A549 (cell line): Measurements from ENCODE around the gene BUD31. TPM values are rescaled to one million over a fixed set of nuclear protein-coding genes. Genes with fewer than 3 reads are reported as not detected.

ENCODE experiments used
- ATAC-seq, 2 experiments: fragments of 200-7000 bp in 1 of 2; fragments of >200 bp in 1 of 2; cut with Nextera tagmentation in 1 of 2; cut with Tn5 transposase in 1 of 2; 3 replicates each; pipeline versions ENCODE4 v1.8.0 to v1.9.1; 2018 to 2020; ENCODE audit warnings: mild to moderate bottlenecking in 1 of 2, moderate library complexity in 1 of 2
- CTCF ChIA-PET: fragments of 300-600 bp; sonication (Branson Sonifier 250); formaldehyde crosslinking; extraction: SDS; loops from one replicate; lab custom pipeline; 2021; ENCODE audit warnings: antibody characterized with exemption, inconsistent platforms; lab: Yijun Ruan, JAX
- POLR2A ChIA-PET: fragments of 350-600 bp; formaldehyde crosslinking; extraction: SDS; loops from one replicate; lab custom pipeline; 2021; ENCODE audit warnings: antibody characterized with exemption, inconsistent platforms; lab: Yijun Ruan, JAX
- DNase-seq, 2 experiments: peaks; one replicate each; pipeline versions ENCODE4 v3.0.0 to v3.0.0-alpha.2; 2011 to 2016; ENCODE audit warnings: low read depth in 1 of 2, low spot score in 1 of 2
- FAIRE-seq: peaks from 2 replicates; lab custom pipeline; 2011; peaks lifted over from hg19 to GRCh38; lab: Jason Lieb, UNC
- H3K27ac ChIP-seq, 2 experiments: fragments of >200 bp; sonication (Bioruptor Twin); formaldehyde crosslinking; 3 replicates each; pipeline ENCODE4 v1.5.1; 2016 to 2017
- H3K4me1 ChIP-seq: fragments of >200 bp; sonication (Bioruptor Twin); formaldehyde crosslinking; 3 replicates; pipeline ENCODE4 v1.6.1; 2016
- H3K4me2 ChIP-seq: fragments of >200 bp; sonication (Bioruptor Twin); formaldehyde crosslinking; 3 replicates; pipeline ENCODE4 v1.6.1; 2016
- H3K4me3 ChIP-seq: fragments of >200 bp; sonication (Bioruptor Twin); formaldehyde crosslinking; 3 replicates; pipeline ENCODE4 v1.5.1; 2016
- H3K9me3 ChIP-seq: fragments of >200 bp; sonication (Bioruptor Twin); formaldehyde crosslinking; 3 replicates; pipeline ENCODE4 v1.6.1; 2016
- CBX2 ChIP-seq: fragments of 200-600 bp; sonication (generic); IDR thresholded peaks from 2 replicates; pipeline ENCODE4 v1.6.1; 2016; ENCODE audit warnings: low read depth, mild to moderate bottlenecking, borderline replicate concordance
- CBX8 ChIP-seq: fragments of 200-600 bp; sonication (generic); IDR thresholded peaks from 2 replicates; pipeline ENCODE4 v1.6.1; 2016
- CHD4 ChIP-seq: fragments of 200-600 bp; sonication (generic); IDR thresholded peaks from 2 replicates; pipeline ENCODE4 v1.6.1; 2016; ENCODE audit warnings: antibody characterized with exemption, mild to moderate bottlenecking, borderline replicate concordance
- EHMT2 ChIP-seq: fragments of 200-600 bp; sonication (generic); IDR thresholded peaks from 2 replicates; pipeline ENCODE4 v1.6.1; 2016; ENCODE audit warnings: antibody characterized with exemption, low read depth, mild to moderate bottlenecking, moderate library complexity
- ESRRA ChIP-seq: fragments of 150-350 bp; IDR thresholded peaks from 2 replicates; pipeline ENCODE4 v1.6.1; 2014; ENCODE audit warnings: mild to moderate bottlenecking, low read length, borderline replicate concordance
- FOSL2 ChIP-seq, 2 experiments: fragments of 450-650 bp in 1 of 2; fragments of >200 bp in 1 of 2; sonication (Bioruptor Twin) in 1 of 2; formaldehyde crosslinking; IDR thresholded peaks; 2 replicates each; pipeline versions ENCODE4 v1.5.0 to v1.6.1; 2016 to 2020; ENCODE audit warnings: mild to moderate bottlenecking in 1 of 2, moderate library complexity in 1 of 2
- GATA3 ChIP-seq: IDR thresholded peaks from 2 replicates; pipeline ENCODE4 v1.6.1; 2012; ENCODE audit warnings: borderline replicate concordance
- HOXA7 ChIP-seq: fragments of 250-450 bp; sonication (Bioruptor Pico); IDR thresholded peaks from 2 replicates; pipeline ENCODE4 v1.5.0; 2020; ENCODE audit warnings: mild to moderate bottlenecking, moderate library complexity
- JUNB ChIP-seq: fragments of >200 bp; sonication (Bioruptor Twin); formaldehyde crosslinking; IDR thresholded peaks from 2 replicates; pipeline ENCODE4 v1.6.1; 2016
- MAFK ChIP-seq: fragments of 450-650 bp; IDR thresholded peaks from 2 replicates; pipeline ENCODE4 v1.6.1; 2014; ENCODE audit not compliant: partially characterized antibody
- MAZ ChIP-seq: fragments of 150-350 bp; IDR thresholded peaks from 2 replicates; pipeline ENCODE4 v1.6.1; 2014; ENCODE audit warnings: antibody characterized with exemption, low read depth, low read length, borderline replicate concordance
- MYC ChIP-seq: IDR thresholded peaks from 2 replicates; pipeline ENCODE4 v1.6.1; 2012; ENCODE audit warnings: mild to moderate bottlenecking, inconsistent platforms, low read length, improper control_type of control experiment, borderline replicate concordance
- NFE2L2 ChIP-seq: fragments of 150-350 bp; conservative IDR thresholded peaks from 2 replicates; pipeline ENCODE4 v1.6.1; 2014; ENCODE audit warnings: low read length
- PHF8 ChIP-seq: fragments of 200-600 bp; sonication (generic); IDR thresholded peaks from 2 replicates; pipeline ENCODE4 v1.6.1; 2016; ENCODE audit warnings: low read depth, mild to moderate bottlenecking, antibody characterized with exemption, moderate library complexity, borderline replicate concordance
- POLR2AphosphoS2 ChIP-seq: conservative IDR thresholded peaks from 2 replicates; pipeline ENCODE4 v1.6.1; 2012; ENCODE audit warnings: low read length, improper control_type of control experiment, inconsistent platforms
- RCOR1 ChIP-seq: fragments of 150-350 bp; IDR thresholded peaks from 2 replicates; pipeline ENCODE4 v1.6.1; 2014; ENCODE audit warnings: antibody characterized with exemption, low read length, low read depth
- TP53 ChIP-seq: fragments of 250-450 bp; sonication (Bioruptor Pico); IDR thresholded peaks from 2 replicates; pipeline ENCODE4 v1.5.0; 2021; ENCODE audit warnings: mild to moderate bottlenecking, moderate library complexity
- ZNF302 ChIP-seq: fragments of 250-450 bp; sonication (Bioruptor Pico); IDR thresholded peaks from 2 replicates; pipeline ENCODE4 v1.9.0; 2021; ENCODE audit warnings: inconsistent platforms, mild to moderate bottlenecking, moderate library complexity
- WGBS: methylation state at CpG from one replicate; pipeline ENCODE4 v1.1.6; 2017; ENCODE audit errors: missing lambda C conversion rate; 5-methylcytosine and 5-hydroxymethylcytosine counted together
- polyA plus RNA-seq, 4 experiments: library from polyadenylated mRNA; depleted of rRNA in 3 of 4; stranded (reverse); fragments of >200 nt; fragmentation: RNase III in 1 of 4; extraction: RNeasy Plus Mini Kit Qiagen cat#74134 plus additional on column Dnase treatment in 1 of 4; gene quantifications; 2 replicates in 3 of 4; 3 replicates in 1 of 4; pipeline ENCODE4 v1.2.3, GENCODE V29; 2011 to 2017
- TF ChIP-seq, protein P1 (sequence below): IDR thresholded peaks from 2 replicates; pipeline ENCODE4 v1.6.1; 2012; ENCODE audit warnings: low read depth, borderline replicate concordance
- TF ChIP-seq, protein P2 (sequence below): fragments of 250-450 bp; sonication (Bioruptor Pico); IDR thresholded peaks from 2 replicates; pipeline ENCODE4 v1.5.0; 2020; ENCODE audit warnings: low read depth, mild to moderate bottlenecking, moderate library complexity
- TF ChIP-seq, protein P3 (sequence below): fragments of >200 bp; sonication (Bioruptor Twin); formaldehyde crosslinking; IDR thresholded peaks from 3 replicates; pipeline ENCODE4 v1.6.1; 2016
- TF ChIP-seq, protein P4 (sequence below): IDR thresholded peaks from 2 replicates; pipeline ENCODE4 v1.6.1; 2012
- TF ChIP-seq, protein P5 (sequence below): fragments of >200 bp; sonication (Bioruptor Twin); formaldehyde crosslinking; IDR thresholded peaks from 2 replicates; pipeline ENCODE4 v1.6.1; 2016
- TF ChIP-seq, protein P6 (sequence below): IDR thresholded peaks from 2 replicates; pipeline ENCODE4 v1.6.1; 2012

The BUD31 gene
- polyA plus RNA-seq, 2 of the 4 experiments (the other 2 are of a cell fraction): 96.5 to 105 TPM

DNA sequence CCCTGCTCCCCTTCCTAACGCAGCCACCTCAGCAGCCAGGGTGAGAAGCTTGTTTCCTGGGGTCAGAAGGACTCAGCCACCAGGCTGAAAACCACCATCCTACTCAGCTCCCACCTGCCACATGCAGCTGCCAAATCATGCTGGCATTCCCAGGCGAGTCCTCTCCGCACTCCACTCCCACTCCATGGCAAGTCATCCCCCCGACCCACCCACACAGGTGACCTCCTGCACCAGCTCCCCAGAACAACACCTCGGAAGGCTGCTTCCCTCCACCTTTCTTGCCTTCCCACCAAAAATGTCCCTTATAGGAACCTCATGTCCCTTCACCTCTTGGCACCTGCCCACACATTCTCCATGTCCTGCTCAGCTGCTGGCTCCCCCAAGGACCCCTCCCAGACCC lies 5.0 kb upstream of the BUD31 start:
- 96% methylated on average over 5 of the region's 5 CpGs for WGBS
- DNase-seq: no peak
- no peak for TF ChIP-seq CHD4
- POLR2A ChIA-PET: interaction anchor here (0.6 kb wide), 1 partner anchor 68 kb away, joined by 5 read pairs; no protein-coding TSS in a partner anchor
- Histone ChIP-seq H3K27ac (no peak overlapping the region), H3K4me3 (no peak overlapping the region), H3K4me2 (no peak overlapping the region), H3K9me3 (no peaks in the 10 kb centered on the region), H3K4me1 (peaks cover 21% of the 10 kb centered on the region; the same call in 2 of the 3 replicates)
- no peak for FAIRE-seq
- no peak for ATAC-seq
- CTCF ChIA-PET: interaction anchor here (1.0 to 1.4 kb wide), 2 partner anchors 10 to 12 kb away, joined by 3 to 5 read pairs; no protein-coding TSS in a partner anchor

DNA sequence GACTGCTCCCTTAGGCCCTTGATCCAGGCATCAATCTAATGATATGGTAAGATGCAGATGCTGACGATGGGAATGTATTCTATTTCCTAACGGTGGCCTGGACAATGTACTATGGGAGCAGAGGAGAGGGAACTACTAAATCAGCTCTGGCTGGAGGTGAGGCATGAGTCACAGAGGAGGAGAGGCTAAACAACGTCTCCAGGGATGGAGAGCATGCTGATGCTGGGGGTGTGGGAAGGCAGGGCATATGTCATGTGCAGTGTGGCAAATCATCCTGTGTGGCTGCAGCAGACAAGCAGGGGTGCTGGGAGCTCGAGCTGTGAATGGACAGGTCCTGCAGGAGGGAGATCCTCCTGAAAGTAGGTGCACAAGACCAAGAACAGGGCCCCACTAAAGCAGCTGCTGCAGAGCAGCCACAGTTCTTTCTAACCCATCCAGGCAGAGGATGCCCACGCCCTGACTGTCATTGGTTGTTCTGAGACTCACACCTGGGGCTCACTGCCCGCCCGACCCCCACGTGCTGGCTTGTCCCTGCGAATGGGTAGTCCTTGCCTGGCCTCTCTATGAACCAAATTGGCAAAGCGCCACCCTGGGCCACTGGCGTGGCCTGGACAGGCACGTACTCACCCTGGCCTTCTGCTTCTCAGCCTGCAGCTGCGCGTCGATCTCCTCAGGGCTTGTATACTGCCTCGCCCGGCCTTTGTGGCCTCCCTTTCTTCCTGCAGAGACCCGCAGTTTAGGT lies 4.4 kb upstream of the BUD31 start:
- H3K4me3 ChIP-seq: no peak overlapping the region
- ATAC-seq: no peak
- ChIA-PET POLR2A (no interaction called here), CTCF (interaction anchor here (1.0 to 1.4 kb wide), 2 partner anchors 9 to 12 kb away, joined by 3 to 5 read pairs; no protein-coding TSS in a partner anchor)
- H3K27ac ChIP-seq: no peak overlapping the region
- no peak overlapping the region for H3K4me2 ChIP-seq
- H3K9me3 ChIP-seq: no peaks in the 10 kb centered on the region
- H3K4me1 ChIP-seq: peaks cover 21% of the 10 kb centered on the region; the same call in 2 of the 3 replicates
- 90% methylated on average over 18 of the region's 18 CpGs for WGBS
- DNase-seq: no peak
- TF ChIP-seq CHD4 (no peak), POLR2AphosphoS2 (0 out of 2 replicates have a peak, but pooled peaks have one; percentile 70)
- FAIRE-seq: no peak

DNA sequence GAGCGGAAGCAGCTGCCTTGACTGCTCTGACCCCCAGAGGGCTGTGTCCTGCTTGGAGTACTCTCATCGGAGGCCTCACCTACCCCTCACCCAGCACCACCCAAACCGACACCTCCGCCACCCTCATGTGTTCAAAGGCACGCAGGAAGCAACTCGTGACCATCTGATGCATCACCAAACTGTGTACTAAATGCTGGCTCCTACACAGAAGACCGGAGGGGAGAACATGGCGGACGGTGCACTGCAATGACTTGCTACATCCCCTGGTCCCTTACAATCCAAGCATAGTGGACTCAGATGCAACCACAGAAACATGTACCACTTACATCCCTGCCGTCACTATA lies 3.8 kb upstream of the BUD31 start:
- 91% methylated on average over 10 of the region's 10 CpGs for WGBS
- POLR2A ChIA-PET: no interaction called here
- H3K4me2 ChIP-seq: no peak overlapping the region

DNA sequence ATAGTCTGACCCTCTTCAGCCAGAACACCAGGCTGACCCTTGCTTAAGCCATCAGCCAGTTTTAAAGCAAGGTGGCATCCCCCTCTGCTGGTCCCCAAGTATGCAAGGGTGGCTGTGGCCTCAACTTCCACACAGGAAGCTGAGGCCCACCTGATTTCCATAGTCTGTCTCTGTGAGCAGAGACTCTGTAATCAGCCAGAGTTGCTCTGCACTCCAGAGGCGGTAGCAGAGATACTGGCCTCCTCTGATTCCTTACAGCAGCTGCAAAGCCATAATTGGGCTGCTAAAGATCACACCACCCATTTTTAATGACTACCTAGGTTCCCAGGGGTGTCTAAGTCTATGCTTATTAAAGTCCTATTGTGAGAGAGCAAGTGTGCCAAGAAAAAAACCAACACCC lies 2.2 kb upstream of the BUD31 start:
- no peak for FAIRE-seq
- peak overlapping the region; percentile 95 for H3K4me2 ChIP-seq
- peaks cover 34% of the 10 kb centered on the region for H3K4me1 ChIP-seq
- no peak overlapping the region for H3K27ac ChIP-seq
- POLR2A ChIA-PET: interaction anchor here (1.5 kb wide), 1 partner anchor 9 kb away, joined by 3 read pairs; no protein-coding TSS in a partner anchor
- H3K4me3 ChIP-seq: peak overlapping the region; percentile 99; the same call in 1 of the 3 replicates
- H3K9me3 ChIP-seq: no peaks in the 10 kb centered on the region
- TF ChIP-seq GATA3 (no peak), JUNB (no peak), PHF8 (no peak), NFE2L2 (no peak), TP53 (CRISPR knock-in tag) (no peak), CBX8 (no peak), MAFK (no peak), ESRRA (no peak), MYC (no peak), FOSL2 (IDR thresholded peaks at IDR 0.05) (no peak), FOSL2 (CRISPR knock-in tag; IDR thresholded peaks at IDR 0.05) (no peak), EHMT2 (no peak), ZNF302 (no peak), MAZ (no peak), CBX2 (no peak)
- TF ChIP-seq, protein P1, sequence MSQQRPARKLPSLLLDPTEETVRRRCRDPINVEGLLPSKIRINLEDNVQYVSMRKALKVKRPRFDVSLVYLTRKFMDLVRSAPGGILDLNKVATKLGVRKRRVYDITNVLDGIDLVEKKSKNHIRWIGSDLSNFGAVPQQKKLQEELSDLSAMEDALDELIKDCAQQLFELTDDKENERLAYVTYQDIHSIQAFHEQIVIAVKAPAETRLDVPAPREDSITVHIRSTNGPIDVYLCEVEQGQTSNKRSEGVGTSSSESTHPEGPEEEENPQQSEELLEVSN: no peak
- TF ChIP-seq, protein P2, sequence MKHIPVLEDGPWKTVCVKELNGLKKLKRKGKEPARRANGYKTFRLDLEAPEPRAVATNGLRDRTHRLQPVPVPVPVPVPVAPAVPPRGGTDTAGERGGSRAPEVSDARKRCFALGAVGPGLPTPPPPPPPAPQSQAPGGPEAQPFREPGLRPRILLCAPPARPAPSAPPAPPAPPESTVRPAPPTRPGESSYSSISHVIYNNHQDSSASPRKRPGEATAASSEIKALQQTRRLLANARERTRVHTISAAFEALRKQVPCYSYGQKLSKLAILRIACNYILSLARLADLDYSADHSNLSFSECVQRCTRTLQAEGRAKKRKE (CRISPR knock-in tag): no peak
- TF ChIP-seq, protein P3, sequence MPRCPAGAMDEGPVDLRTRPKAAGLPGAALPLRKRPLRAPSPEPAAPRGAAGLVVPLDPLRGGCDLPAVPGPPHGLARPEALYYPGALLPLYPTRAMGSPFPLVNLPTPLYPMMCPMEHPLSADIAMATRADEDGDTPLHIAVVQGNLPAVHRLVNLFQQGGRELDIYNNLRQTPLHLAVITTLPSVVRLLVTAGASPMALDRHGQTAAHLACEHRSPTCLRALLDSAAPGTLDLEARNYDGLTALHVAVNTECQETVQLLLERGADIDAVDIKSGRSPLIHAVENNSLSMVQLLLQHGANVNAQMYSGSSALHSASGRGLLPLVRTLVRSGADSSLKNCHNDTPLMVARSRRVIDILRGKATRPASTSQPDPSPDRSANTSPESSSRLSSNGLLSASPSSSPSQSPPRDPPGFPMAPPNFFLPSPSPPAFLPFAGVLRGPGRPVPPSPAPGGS: no peak
- TF ChIP-seq, protein P4, sequence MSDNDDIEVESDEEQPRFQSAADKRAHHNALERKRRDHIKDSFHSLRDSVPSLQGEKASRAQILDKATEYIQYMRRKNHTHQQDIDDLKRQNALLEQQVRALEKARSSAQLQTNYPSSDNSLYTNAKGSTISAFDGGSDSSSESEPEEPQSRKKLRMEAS: no peak
- 100% methylated on average over 1 of the region's 1 CpG for WGBS
- CTCF ChIA-PET: interaction anchor here (1.1 to 2.1 kb wide), 4 partner anchors 8 to 54 kb away, joined by 3 to 5 read pairs (median 4); no protein-coding TSS in a partner anchor
- ATAC-seq: no peak
- no peak for DNase-seq

More for the DNA sequence above, 3.8 kb upstream of the BUD31 start:
- ATAC-seq: no peak
- no peak for TF ChIP-seq GATA3
- TF ChIP-seq, protein P5, sequence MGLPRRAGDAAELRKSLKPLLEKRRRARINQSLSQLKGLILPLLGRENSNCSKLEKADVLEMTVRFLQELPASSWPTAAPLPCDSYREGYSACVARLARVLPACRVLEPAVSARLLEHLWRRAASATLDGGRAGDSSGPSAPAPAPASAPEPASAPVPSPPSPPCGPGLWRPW: no peak
- no peak for TF ChIP-seq MAFK
- TF ChIP-seq HOXA7 (CRISPR knock-in tag): no peak
- TF ChIP-seq RCOR1: no peak
- TF ChIP-seq, protein P6, sequence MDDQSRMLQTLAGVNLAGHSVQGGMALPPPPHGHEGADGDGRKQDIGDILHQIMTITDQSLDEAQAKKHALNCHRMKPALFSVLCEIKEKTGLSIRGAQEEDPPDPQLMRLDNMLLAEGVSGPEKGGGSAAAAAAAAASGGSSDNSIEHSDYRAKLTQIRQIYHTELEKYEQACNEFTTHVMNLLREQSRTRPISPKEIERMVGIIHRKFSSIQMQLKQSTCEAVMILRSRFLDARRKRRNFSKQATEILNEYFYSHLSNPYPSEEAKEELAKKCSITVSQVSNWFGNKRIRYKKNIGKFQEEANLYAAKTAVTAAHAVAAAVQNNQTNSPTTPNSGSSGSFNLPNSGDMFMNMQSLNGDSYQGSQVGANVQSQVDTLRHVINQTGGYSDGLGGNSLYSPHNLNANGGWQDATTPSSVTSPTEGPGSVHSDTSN: no peak
- Histone ChIP-seq H3K27ac (no peak overlapping the region), H3K4me1 (peaks cover 23% of the 10 kb centered on the region), H3K4me3 (no peak overlapping the region), H3K9me3 (no peaks in the 10 kb centered on the region)
- no peak for DNase-seq
- CTCF ChIA-PET: interaction anchor here (1.1 to 1.4 kb wide), 3 partner anchors 8 to 13 kb away, joined by 3 to 5 read pairs (median 4); no protein-coding TSS in a partner anchor
- FAIRE-seq: no peak
